Right hindlimb (tissue), 1 donor: ENCODE data around the gene KLLN.
A peak's percentile ranks its signal among the peaks of the same experiment; 100 is the strongest.
"Not testable (repeated sequence)": the region's sequence is repeated elsewhere in the genome, so short reads cannot be mapped to it uniquely, and the experiment has no call there.

Experiments used
- DNase-seq: peaks from one replicate; pipeline ENCODE4 v3.0.0-alpha.2; 2018

KLLN gene

GRCh38 chr10:87838650-87839049 is 24.7 kb downstream of the KLLN start:
- DNase-seq: no peak

GRCh38 chr10:87837445-87837844 is 25.9 kb downstream of the KLLN start:
- no peak for DNase-seq

GRCh38 chr10:87836098-87836497 is 27.2 kb downstream of the KLLN start:
- DNase-seq: no peak

GRCh38 chr10:87829986-87830729 is 33.2 kb downstream of the KLLN start:
- no peak for DNase-seq

- not testable (repeated sequence) for DNase-seq
Measured at GRCh38 chr10:87829051-87829450, 34.3 kb downstream of the KLLN start.

- DNase-seq: no peak
Measured at GRCh38 chr10:87827681-87828080, 35.7 kb downstream of the KLLN start.

- DNase-seq: no peak
Measured at GRCh38 chr10:87826653-87827052, 36.7 kb downstream of the KLLN start.

GRCh38 chr10:87819289-87819585 is 44.1 kb downstream of the KLLN start:
- no peak for DNase-seq

GRCh38 chr10:87818505-87819288 is 44.6 kb downstream of the KLLN start:
- DNase-seq: no peak

GRCh38 chr10:87817609-87818504 is 45.5 kb downstream of the KLLN start, which contains the start of gene ATAD1:
Gene ATAD1 (minus strand): TSS chr10:87818226. CDS start chr10:87814599, 3,627 bp downstream.
- DNase-seq: peak; percentile 87

- DNase-seq: no peak
Measured at GRCh38 chr10:87816898-87817608, 46.3 kb downstream of the KLLN start.

- no peak for DNase-seq
Measured at GRCh38 chr10:87816163-87816897, 47.0 kb downstream of the KLLN start.
